Neural cell (in vitro differentiated cells): ENCODE results near the gene DOK1.

Experiments used
- EP300 ChIP-seq: fragments of 450-650 bp; conservative IDR thresholded peaks from 2 replicates; pipeline ENCODE4 v1.6.1; 2014; ENCODE audit warnings: antibody characterized with exemption, mild to moderate bottlenecking, moderate library complexity; ENCODE audit not compliant: poor library complexity, severe bottlenecking
- POLR2AphosphoS5 ChIP-seq: IDR thresholded peaks from 2 replicates; pipeline ENCODE4 v1.6.1; 2012
- RAD21 ChIP-seq: fragments of 450-650 bp; conservative IDR thresholded peaks from 2 replicates; pipeline ENCODE4 v1.6.1; 2014; ENCODE audit warnings: antibody characterized with exemption, mild to moderate bottlenecking, moderate library complexity
- SMC3 ChIP-seq: fragments of 450-650 bp; conservative IDR thresholded peaks from 2 replicates; pipeline ENCODE4 v1.6.1; 2014; ENCODE audit warnings: antibody characterized with exemption, mild to moderate bottlenecking, moderate library complexity; ENCODE audit not compliant: poor library complexity
- TF ChIP-seq, protein P1 (sequence below): IDR thresholded peaks from 2 replicates; pipeline ENCODE4 v1.6.1; 2012; ENCODE audit warnings: borderline replicate concordance
- TF ChIP-seq, protein P2 (sequence below): fragments of 450-650 bp; IDR thresholded peaks from 2 replicates; pipeline ENCODE4 v1.5.1; 2014; ENCODE audit warnings: antibody characterized with exemption, mild to moderate bottlenecking, moderate library complexity; ENCODE audit not compliant: poor library complexity, severe bottlenecking

- no peak for TF ChIP-seq RAD21
- TF ChIP-seq, protein P1, sequence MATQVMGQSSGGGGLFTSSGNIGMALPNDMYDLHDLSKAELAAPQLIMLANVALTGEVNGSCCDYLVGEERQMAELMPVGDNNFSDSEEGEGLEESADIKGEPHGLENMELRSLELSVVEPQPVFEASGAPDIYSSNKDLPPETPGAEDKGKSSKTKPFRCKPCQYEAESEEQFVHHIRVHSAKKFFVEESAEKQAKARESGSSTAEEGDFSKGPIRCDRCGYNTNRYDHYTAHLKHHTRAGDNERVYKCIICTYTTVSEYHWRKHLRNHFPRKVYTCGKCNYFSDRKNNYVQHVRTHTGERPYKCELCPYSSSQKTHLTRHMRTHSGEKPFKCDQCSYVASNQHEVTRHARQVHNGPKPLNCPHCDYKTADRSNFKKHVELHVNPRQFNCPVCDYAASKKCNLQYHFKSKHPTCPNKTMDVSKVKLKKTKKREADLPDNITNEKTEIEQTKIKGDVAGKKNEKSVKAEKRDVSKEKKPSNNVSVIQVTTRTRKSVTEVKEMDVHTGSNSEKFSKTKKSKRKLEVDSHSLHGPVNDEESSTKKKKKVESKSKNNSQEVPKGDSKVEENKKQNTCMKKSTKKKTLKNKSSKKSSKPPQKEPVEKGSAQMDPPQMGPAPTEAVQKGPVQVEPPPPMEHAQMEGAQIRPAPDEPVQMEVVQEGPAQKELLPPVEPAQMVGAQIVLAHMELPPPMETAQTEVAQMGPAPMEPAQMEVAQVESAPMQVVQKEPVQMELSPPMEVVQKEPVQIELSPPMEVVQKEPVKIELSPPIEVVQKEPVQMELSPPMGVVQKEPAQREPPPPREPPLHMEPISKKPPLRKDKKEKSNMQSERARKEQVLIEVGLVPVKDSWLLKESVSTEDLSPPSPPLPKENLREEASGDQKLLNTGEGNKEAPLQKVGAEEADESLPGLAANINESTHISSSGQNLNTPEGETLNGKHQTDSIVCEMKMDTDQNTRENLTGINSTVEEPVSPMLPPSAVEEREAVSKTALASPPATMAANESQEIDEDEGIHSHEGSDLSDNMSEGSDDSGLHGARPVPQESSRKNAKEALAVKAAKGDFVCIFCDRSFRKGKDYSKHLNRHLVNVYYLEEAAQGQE, result no peak
- TF ChIP-seq POLR2AphosphoS5, result no peak
- TF ChIP-seq SMC3, result no peak
- no peak for TF ChIP-seq EP300
- TF ChIP-seq, protein P2, sequence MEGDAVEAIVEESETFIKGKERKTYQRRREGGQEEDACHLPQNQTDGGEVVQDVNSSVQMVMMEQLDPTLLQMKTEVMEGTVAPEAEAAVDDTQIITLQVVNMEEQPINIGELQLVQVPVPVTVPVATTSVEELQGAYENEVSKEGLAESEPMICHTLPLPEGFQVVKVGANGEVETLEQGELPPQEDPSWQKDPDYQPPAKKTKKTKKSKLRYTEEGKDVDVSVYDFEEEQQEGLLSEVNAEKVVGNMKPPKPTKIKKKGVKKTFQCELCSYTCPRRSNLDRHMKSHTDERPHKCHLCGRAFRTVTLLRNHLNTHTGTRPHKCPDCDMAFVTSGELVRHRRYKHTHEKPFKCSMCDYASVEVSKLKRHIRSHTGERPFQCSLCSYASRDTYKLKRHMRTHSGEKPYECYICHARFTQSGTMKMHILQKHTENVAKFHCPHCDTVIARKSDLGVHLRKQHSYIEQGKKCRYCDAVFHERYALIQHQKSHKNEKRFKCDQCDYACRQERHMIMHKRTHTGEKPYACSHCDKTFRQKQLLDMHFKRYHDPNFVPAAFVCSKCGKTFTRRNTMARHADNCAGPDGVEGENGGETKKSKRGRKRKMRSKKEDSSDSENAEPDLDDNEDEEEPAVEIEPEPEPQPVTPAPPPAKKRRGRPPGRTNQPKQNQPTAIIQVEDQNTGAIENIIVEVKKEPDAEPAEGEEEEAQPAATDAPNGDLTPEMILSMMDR, result no peak
Observed at GRCh38 chr2:74578408-74578807, 23.9 kb downstream of the DOK1 start.
